Keratinocyte (primary cell): ENCODE results near the gene EXT2.

Source experiments
- CTCF ChIP-seq, 3 experiments: IDR thresholded peaks in 1 of 3; conservative IDR thresholded peaks in 1 of 3; optimal IDR thresholded peaks in 1 of 3; 2 replicates in 2 of 3; 3 replicates in 1 of 3; pipeline versions ENCODE3 to v1.5.1; 2011; ENCODE audit warnings: low read length in 3 of 3, mild to moderate bottlenecking in 3 of 3, moderate library complexity in 2 of 3, control low read depth in 1 of 3, inconsistent platforms in 1 of 3; ENCODE audit not compliant: insufficient read depth in 2 of 3; ENCODE audit errors: extremely low read depth in 1 of 3
- EZH2 ChIP-seq: IDR thresholded peaks from one replicate; pipeline ENCODE4 v1.6.1; 2012; ENCODE audit warnings: inconsistent platforms, mild to moderate bottlenecking, low read length, moderate library complexity

- TF ChIP-seq CTCF (optimal IDR thresholded peaks at IDR 0.05 in 1 of 3, IDR thresholded peaks at IDR 0.05 in 1 of 3, conservative IDR thresholded peaks at IDR 0.05 in 1 of 3; ENCODE audit: extremely low read depth in 1 of 3, insufficient read depth in 2 of 3, low read length in 3 of 3) (no peak), EZH2 (no peak)
Measured at GRCh38 chr11:44208976-44209603, 113.6 kb downstream of the EXT2 start.
